NCI-H82 treated with DMSO at 0.1 percent for 48 hours (cell line): ENCODE data around the gene KLHL8.
A peak's percentile ranks its signal among the peaks of the same experiment; 100 is the strongest.
"Not testable (repeated sequence)": the region's sequence is repeated elsewhere in the genome, so short reads cannot be mapped to it uniquely, and the experiment has no call there.

ENCODE experiments used
- DNase-seq: peaks from one replicate; lab custom pipeline; 2025; ENCODE audit not compliant: unreplicated experiment; lab: John Stamatoyannopoulos, UW

The KLHL8 gene

GRCh38 chr4:87228262-87228860, 7.9 kb upstream of the KLHL8 start:
- no peak for DNase-seq

- DNase-seq = no peak
Observed at GRCh38 chr4:87227751-87228151, 7.3 kb upstream of the KLHL8 start.

GRCh38 chr4:87225936-87226335, 5.5 kb upstream of the KLHL8 start:
- no peak for DNase-seq

GRCh38 chr4:87224141-87224923, 3.9 kb upstream of the KLHL8 start:
- peak; percentile 28 for DNase-seq

- DNase-seq = no peak
Observed at GRCh38 chr4:87219632-87220093, 755 bp downstream of the KLHL8 start.

GRCh38 chr4:87217235-87217763, 3.1 kb downstream of the KLHL8 start:
- DNase-seq = not testable (repeated sequence)

- DNase-seq = no peak
Observed at GRCh38 chr4:87216469-87216868, 3.9 kb downstream of the KLHL8 start.

- no peak for DNase-seq
Observed at GRCh38 chr4:87213421-87214075, 6.9 kb downstream of the KLHL8 start.

- no peak for DNase-seq
Observed at GRCh38 chr4:87211249-87211952, 9.0 kb downstream of the KLHL8 start.

- DNase-seq = no peak
Observed at GRCh38 chr4:87209696-87210095, 10.7 kb downstream of the KLHL8 start.

GRCh38 chr4:87209182-87209581, 11.2 kb downstream of the KLHL8 start:
- no peak for DNase-seq

GRCh38 chr4:87204559-87204958, 15.9 kb downstream of the KLHL8 start:
- no peak for DNase-seq

- no peak for DNase-seq
Observed at GRCh38 chr4:87196927-87197326, 23.5 kb downstream of the KLHL8 start.

GRCh38 chr4:87196146-87196545, 24.3 kb downstream of the KLHL8 start:
- DNase-seq = no peak

GRCh38 chr4:87193958-87194675, 26.3 kb downstream of the KLHL8 start:
- no peak for DNase-seq

- no peak for DNase-seq
Observed at GRCh38 chr4:87192145-87192919, 28.1 kb downstream of the KLHL8 start.

GRCh38 chr4:87188932-87189331, 31.5 kb downstream of the KLHL8 start:
- no peak for DNase-seq

GRCh38 chr4:87188048-87188447, 32.4 kb downstream of the KLHL8 start:
- no peak for DNase-seq

- no peak for DNase-seq
Observed at GRCh38 chr4:87185146-87185870, 35.1 kb downstream of the KLHL8 start.
